Endothelial cell of umbilical vein (primary cell): Measurements from ENCODE around the gene SLC25A21.

Experiments used
- FOS ChIP-seq: IDR thresholded peaks from 2 replicates; pipeline ENCODE4 v1.6.1; 2011; ENCODE audit warnings: mild to moderate bottlenecking, low read length, moderate library complexity, borderline replicate concordance; ENCODE audit not compliant: insufficient read depth
- POLR2A ChIP-seq: IDR thresholded peaks from 2 replicates; pipeline ENCODE4 v1.6.1; 2012; ENCODE audit warnings: low read depth, mild to moderate bottlenecking, control low read depth, low read length
- TF ChIP-seq, protein P1 (sequence below), 2 donors: IDR thresholded peaks; 1 replicate in 1 of 2; 2 replicates in 1 of 2; pipeline ENCODE4 v1.5.1; 2011; ENCODE audit warnings: low read length in 2 of 2, mild to moderate bottlenecking in 2 of 2, moderate library complexity in 2 of 2, control low read depth in 1 of 2, inconsistent platforms in 1 of 2, low read depth in 1 of 2; ENCODE audit not compliant: insufficient read depth in 1 of 2; ENCODE audit errors: extremely low read depth in 1 of 2
- TF ChIP-seq, protein P2 (sequence below): IDR thresholded peaks from 2 replicates; pipeline ENCODE4 v1.6.1; 2011; ENCODE audit not compliant: insufficient read depth, insufficient read length

DNA sequence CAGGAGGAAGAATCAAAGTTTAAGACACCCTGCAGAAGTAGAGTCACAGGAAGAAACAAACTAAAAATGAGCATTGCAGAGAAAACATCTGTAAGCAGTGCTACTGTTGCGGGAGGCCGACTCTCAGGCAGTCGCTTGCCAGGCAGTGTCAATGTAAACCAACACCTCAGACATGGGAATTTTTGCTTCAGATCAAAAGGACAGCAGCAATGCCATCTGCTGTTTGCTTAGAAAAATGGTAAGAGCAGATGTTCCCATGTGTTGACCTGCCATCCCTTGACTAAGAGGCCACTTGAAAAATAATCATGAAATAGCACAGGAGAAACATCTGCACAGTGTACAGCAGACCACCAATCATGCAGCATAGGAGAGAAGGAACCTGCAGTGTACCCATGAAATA is 196.6 kb downstream of the SLC25A21 start:
- TF ChIP-seq, protein P1, sequence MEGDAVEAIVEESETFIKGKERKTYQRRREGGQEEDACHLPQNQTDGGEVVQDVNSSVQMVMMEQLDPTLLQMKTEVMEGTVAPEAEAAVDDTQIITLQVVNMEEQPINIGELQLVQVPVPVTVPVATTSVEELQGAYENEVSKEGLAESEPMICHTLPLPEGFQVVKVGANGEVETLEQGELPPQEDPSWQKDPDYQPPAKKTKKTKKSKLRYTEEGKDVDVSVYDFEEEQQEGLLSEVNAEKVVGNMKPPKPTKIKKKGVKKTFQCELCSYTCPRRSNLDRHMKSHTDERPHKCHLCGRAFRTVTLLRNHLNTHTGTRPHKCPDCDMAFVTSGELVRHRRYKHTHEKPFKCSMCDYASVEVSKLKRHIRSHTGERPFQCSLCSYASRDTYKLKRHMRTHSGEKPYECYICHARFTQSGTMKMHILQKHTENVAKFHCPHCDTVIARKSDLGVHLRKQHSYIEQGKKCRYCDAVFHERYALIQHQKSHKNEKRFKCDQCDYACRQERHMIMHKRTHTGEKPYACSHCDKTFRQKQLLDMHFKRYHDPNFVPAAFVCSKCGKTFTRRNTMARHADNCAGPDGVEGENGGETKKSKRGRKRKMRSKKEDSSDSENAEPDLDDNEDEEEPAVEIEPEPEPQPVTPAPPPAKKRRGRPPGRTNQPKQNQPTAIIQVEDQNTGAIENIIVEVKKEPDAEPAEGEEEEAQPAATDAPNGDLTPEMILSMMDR (IDR thresholded peaks at IDR 0.05; ENCODE audit: extremely low read depth in 1 of 2, insufficient read depth in 1 of 2, low read depth in 1 of 2, low read length in 2 of 2), result no peak
- no peak for TF ChIP-seq POLR2A
- TF ChIP-seq FOS, result no peak
- TF ChIP-seq, protein P2, sequence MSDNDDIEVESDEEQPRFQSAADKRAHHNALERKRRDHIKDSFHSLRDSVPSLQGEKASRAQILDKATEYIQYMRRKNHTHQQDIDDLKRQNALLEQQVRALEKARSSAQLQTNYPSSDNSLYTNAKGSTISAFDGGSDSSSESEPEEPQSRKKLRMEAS, result no peak
